Measurements from ENCODE around the gene GINS3.
A peak's percentile ranks its signal among the peaks of the same experiment; 100 is the strongest.

Gene GINS3

GRCh38 chr16:58392215-58393137 is at the start of gene GINS3:
GINS3 (plus strand) TSS chr16:58392471; CDS start chr16:58392602, 131 bp downstream.
- DNase-seq: peak; percentile 78 to 83

DNA sequence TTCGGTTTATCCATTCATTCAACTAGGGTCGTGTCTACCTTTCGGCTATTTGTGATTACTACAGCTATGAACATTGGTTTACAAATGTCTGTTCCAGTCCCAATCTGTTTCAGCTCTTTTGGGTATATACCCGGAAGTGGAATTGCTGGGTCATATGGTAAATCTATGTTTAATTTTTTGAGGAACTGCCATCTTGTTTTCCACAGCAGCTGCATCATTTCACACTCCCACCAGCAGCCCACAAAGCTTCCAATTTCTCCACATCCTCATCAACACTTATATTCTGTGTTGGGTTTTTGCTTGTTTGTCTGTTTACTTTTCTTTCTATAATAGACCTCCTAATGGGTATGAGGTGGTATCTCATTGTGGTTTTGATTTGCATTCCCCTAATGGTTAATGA is 48.7 kb upstream of the GINS3 start:
- DNase-seq: no peak

DNA sequence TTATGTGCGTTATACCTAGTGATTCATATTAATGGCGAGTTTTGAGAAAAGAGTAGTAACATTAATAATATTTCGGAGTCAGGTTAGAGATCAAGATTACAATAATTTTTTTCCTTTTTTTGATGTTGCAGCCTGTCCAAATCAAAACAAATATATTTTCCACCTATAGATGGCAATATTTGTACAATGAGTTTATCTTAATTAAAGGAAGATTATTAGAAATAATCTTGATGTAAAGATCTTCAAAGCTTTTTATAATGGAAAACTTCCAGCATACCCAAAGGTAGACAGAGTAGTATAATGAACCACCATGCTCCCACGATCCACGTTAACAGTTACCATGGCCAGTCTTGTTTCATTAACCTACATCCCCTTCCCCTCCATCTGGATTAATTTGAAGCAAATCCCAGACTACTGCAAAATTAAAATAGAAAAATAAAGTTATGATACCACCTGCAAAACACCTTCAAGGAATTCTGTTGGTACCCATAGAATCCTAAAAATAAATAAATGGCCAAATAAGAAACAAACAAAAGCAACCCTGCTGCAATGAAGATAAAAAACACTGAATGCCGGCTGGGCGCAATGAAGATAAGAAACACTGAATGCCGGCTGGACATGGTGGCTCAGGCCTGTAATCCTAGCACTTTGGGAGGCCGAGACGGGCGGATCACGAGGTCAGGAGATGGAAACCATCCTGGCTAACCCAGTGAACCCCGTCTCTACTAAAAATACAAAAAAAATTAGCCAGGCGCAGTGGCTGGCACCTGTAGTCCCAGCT is 46.5 kb upstream of the GINS3 start:
- no peak for DNase-seq

DNA sequence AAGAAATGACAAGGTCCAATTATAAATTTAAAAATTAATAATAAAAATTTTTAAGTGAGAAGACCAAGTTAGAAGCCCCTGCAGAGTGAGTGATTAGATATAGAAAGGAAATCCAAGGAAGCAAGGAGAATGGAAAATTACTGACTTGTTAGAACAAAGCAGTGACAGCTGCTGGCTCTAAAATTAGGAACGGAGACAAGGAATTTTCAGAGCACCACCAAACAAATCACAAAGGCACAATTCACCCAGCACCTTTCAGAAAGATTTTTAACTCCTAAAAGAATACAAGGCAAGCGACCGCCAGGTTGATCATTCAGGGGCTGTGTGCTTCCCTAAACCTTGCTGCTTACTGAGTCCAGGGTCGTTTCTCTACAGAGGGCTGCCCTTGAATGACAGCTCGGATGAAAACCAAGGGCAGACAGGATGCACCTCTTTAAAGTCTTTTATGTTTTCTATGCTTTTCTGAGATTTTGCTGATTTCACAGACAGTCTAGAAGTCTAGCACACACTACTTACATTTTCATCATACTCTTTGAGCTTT is 45.4 kb upstream of the GINS3 start:
- no peak for DNase-seq

DNA sequence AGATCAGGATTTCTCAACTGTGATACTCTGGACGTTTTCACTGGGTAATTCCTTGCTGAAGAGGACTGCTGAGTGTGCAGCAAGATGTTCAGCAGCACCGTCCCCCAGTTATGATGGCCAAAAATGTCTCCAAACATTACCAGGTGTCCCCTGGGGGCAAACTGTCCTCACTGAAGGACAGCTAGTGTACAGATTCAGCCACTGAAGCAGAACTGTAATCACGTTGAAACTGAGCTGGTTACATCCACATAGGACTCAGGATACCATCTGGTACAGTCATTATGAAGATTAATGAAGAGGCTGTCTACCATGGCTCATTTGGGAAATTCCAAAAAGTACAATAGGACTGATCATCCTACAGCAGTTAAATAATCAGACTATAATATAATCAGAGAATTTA is 43.3 kb upstream of the GINS3 start:
- DNase-seq: no peak

GRCh38 chr16:58352690-58353089 is 39.6 kb upstream of the GINS3 start:
- no peak for DNase-seq

- DNase-seq: no peak
Measured at GRCh38 chr16:58360041-58360634, 32.1 kb upstream of the GINS3 start.

DNA sequence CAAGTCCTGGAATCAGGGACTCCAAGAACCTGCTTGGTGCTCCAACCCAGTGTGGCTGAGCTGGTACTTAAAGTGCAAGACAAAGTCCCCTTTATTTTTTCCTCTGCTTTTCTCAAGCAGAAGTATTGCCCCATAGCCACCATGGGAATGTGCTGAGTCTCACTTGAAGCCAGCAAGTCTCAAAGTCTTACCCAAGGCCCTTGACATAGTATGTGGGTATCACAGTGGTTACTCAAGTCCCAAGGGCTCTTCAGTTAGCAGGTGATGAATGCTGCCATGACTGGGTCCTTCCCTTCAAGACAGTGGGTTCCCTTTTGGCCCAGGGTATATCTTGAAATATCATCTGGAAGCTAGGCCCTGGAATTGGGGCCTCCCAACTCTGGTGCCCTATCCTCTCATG is 30.5 kb upstream of the GINS3 start:
- no peak for DNase-seq

- DNase-seq: no peak
Measured at GRCh38 chr16:58363746-58364393, 28.4 kb upstream of the GINS3 start.

GRCh38 chr16:58365623-58366022 is 26.6 kb upstream of the GINS3 start:
- no peak for DNase-seq

GRCh38 chr16:58366247-58367031 is 25.8 kb upstream of the GINS3 start:
- no peak for DNase-seq

DNA sequence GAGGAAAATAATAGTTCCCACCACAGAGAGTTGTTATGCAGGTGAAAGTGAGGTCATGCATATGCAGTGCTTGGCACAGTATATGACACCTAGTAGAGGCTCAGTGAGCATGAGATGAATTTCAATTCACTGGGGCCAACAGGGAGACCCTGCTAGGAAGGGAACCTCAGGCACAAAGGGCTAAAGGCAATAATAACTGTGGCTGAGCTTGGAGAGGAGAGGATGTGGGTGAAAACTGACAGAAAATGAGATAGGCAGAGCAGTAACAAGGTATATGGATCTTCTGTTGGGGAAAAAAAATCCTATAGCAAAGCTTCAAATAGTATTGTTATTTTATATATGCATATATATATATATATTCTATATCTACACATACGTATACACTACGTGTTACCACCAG is 25.0 kb upstream of the GINS3 start:
- no peak for DNase-seq

GRCh38 chr16:58371841-58372240 is 20.4 kb upstream of the GINS3 start:
- no peak for DNase-seq

DNA sequence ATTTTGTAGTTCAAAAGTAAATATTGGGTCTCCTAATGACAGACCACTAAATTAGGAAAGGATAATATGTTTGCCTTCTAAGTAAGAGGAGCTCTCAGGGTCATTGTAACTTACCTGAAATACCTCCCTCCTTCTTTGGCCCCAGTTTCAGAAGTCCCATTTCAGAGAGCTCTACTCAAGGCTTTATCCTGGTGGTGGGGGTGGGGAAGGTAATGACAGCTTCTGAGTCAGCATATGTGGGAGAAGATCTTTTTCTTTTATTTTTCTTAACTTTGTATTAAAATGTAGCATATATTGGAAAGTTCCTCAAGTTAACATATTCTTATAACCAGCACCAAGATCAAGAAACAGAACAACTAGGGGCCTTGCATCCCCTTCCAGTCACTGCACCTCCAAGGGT is 16.9 kb upstream of the GINS3 start:
- no peak for DNase-seq

GRCh38 chr16:58377932-58378331 is 14.3 kb upstream of the GINS3 start:
- no peak for DNase-seq

DNA sequence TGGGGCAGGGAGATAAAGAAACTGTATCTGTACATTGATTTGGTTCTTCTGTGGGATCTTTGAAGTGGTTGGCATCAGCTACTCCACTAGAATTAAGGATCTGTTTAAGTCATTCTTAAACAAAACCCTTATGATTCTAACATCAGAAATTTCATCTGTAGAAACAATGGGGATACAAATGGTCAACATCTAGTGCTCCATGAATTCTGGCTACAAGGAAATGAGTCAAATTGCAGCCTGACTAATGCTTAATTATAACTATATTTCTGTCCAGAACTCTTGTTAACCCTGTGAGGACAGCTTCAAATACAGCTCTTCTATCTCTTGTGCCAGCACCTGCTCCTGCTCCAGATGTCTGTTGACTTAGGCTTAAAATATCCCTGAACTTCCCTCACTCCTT is 13.9 kb upstream of the GINS3 start:
- DNase-seq: no peak

- no peak for DNase-seq
Measured at GRCh38 chr16:58379736-58380135, 12.5 kb upstream of the GINS3 start.

DNA sequence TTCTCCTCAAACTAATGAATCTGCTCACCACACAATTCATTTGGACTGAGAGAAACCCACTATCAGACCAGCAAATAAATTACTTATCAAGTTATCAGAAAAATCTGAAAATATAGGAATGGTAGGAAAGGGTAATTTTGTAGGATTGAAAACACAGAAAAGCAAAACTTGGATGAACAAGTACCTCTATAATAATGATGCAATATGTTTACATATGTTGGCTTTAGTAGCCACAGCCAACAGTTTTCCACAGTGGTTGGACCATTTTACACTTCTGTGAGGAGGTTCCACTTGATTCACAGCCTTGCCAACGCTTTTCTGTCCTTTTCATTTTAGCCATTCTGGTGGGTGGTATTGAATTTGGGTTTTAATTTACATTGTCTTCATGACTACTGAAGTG is 10.6 kb upstream of the GINS3 start:
- no peak for DNase-seq

GRCh38 chr16:58384437-58385055 is 7.7 kb upstream of the GINS3 start:
- DNase-seq: no peak

- no peak for DNase-seq
Measured at GRCh38 chr16:58385218-58385773, 7.0 kb upstream of the GINS3 start.

DNA sequence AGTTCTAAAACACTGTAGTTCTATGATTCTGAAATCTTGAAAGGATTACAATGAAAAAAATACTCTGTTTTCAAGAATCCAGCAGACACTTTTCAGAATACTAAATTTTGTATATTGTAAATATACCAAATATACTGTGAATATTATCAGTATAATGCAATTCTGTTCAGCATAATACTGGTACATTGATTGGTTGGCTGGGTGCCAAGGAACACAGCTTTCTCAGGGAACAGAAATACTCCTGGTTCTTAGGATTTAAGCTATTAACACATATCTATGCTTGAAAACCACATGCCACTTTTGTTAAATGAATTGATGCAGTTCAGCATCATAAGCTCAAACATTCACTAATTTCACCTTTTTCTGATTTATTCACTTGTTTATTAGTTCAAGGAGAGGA is 2.5 kb upstream of the GINS3 start:
- no peak for DNase-seq
